Glutamatergic neuron (in vitro differentiated cells): Measurements from ENCODE around the gene STAMBP. TPM values are rescaled to one million over a fixed set of nuclear protein-coding genes. Genes with fewer than 3 reads are reported as not detected.

ENCODE experiments used
- DNase-seq: peaks from one replicate; pipeline ENCODE4 v3.0.0; 2022
- H3K27ac Mint-ChIP-seq: one replicate; pipeline ENCODE4 v1.8.0; 2020; ENCODE audit warnings: mild to moderate bottlenecking, mixed read lengths, inconsistent platforms; ENCODE audit not compliant: unreplicated experiment
- H3K27me3 Mint-ChIP-seq: one replicate; pipeline ENCODE4 v1.8.0; 2020; ENCODE audit warnings: mild to moderate bottlenecking, moderate library complexity, mixed read lengths, inconsistent platforms; ENCODE audit not compliant: unreplicated experiment
- H3K36me3 Mint-ChIP-seq: one replicate; pipeline ENCODE4 v1.8.0; 2020; ENCODE audit warnings: mild to moderate bottlenecking, mixed read lengths, inconsistent platforms; ENCODE audit not compliant: unreplicated experiment
- H3K4me1 Mint-ChIP-seq: one replicate; pipeline ENCODE4 v1.8.0; 2020; ENCODE audit warnings: mild to moderate bottlenecking, low read depth, mixed read lengths, inconsistent platforms; ENCODE audit not compliant: unreplicated experiment
- H3K4me3 Mint-ChIP-seq: one replicate; pipeline ENCODE4 v1.8.0; 2020; ENCODE audit warnings: mild to moderate bottlenecking, mixed read lengths, inconsistent platforms; ENCODE audit not compliant: unreplicated experiment
- H3K9me3 Mint-ChIP-seq: one replicate; pipeline ENCODE4 v1.8.0; 2020; ENCODE audit warnings: mild to moderate bottlenecking, moderate library complexity, mixed read lengths, inconsistent platforms; ENCODE audit not compliant: unreplicated experiment
- total RNA-seq: library from RNA; stranded (reverse); fragmentation: NEBNext Ultra II Directional; extraction: Animal tissue kit (Norgen Biotek cat#: 25700); gene quantifications from one replicate; pipeline ENCODE4 v1.2.1, GENCODE V29; 2021; ENCODE audit not compliant: unreplicated experiment
- TF ChIP-seq, protein P1 (sequence below): fragments of 200-600 bp; sonication (generic); IDR thresholded peaks from one replicate; pipeline ENCODE4 v1.5.0; 2021; ENCODE audit not compliant: partially characterized antibody, unreplicated experiment

Gene STAMBP
- total RNA-seq, 1 donor from 2014 or later = 48.9 TPM

DNA sequence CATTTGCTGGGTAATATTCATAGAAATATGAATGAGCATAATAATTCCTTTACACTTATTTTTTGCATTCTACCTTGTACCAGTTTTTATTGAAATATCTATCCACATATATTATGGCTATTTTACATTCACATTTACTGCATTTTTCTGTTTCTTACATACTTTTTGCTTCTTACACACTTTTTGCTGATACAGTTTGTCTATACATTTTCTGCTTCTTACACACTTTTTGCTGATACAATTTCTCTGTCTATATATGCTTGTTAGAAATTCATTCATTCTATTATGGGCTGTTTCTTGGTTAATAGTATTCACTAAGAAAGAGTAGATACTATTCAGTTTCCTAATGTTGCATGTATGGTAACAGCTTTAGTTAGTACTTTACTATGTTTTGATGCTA is 16.9 kb upstream of the STAMBP start:
- Mint-ChIP-seq H3K27me3 (peaks cover 2% of the 10 kb centered on the region), H3K4me1 (no peaks in the 10 kb centered on the region), H3K4me3 (no peak overlapping the region), H3K27ac (no peak overlapping the region), H3K9me3 (peaks cover 2% of the 10 kb centered on the region), H3K36me3 (no peaks in the 10 kb centered on the region)
- TF ChIP-seq, protein P1, sequence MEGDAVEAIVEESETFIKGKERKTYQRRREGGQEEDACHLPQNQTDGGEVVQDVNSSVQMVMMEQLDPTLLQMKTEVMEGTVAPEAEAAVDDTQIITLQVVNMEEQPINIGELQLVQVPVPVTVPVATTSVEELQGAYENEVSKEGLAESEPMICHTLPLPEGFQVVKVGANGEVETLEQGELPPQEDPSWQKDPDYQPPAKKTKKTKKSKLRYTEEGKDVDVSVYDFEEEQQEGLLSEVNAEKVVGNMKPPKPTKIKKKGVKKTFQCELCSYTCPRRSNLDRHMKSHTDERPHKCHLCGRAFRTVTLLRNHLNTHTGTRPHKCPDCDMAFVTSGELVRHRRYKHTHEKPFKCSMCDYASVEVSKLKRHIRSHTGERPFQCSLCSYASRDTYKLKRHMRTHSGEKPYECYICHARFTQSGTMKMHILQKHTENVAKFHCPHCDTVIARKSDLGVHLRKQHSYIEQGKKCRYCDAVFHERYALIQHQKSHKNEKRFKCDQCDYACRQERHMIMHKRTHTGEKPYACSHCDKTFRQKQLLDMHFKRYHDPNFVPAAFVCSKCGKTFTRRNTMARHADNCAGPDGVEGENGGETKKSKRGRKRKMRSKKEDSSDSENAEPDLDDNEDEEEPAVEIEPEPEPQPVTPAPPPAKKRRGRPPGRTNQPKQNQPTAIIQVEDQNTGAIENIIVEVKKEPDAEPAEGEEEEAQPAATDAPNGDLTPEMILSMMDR = no peak
- no peak for DNase-seq

DNA sequence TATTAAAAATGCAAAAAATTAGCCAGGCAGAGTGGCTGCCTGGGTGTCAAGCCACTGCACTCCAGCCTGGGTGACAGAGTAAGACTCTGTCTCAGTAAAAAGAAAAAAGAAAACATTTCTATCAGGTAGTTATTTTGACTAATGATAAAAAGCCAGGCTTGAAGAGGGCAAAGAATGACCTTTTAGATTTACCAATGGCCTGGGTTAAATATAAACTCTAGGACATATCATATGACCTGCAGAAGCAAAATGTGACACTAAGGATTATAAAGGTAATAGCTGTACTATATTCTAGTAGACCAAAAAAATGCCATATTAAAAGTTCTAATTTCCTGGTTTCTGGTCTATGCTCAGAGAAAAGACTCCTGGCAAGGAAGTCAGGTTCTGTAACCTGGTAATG is 16.1 kb upstream of the STAMBP start:
- DNase-seq = no peak
- H3K9me3 Mint-ChIP-seq = peaks cover 2% of the 10 kb centered on the region
- TF ChIP-seq, protein P1 = no peak
- no peak overlapping the region for H3K27ac Mint-ChIP-seq
- H3K36me3 Mint-ChIP-seq = no peaks in the 10 kb centered on the region
- peaks cover 2% of the 10 kb centered on the region for H3K27me3 Mint-ChIP-seq
- no peaks in the 10 kb centered on the region for H3K4me1 Mint-ChIP-seq
- no peak overlapping the region for H3K4me3 Mint-ChIP-seq

DNA sequence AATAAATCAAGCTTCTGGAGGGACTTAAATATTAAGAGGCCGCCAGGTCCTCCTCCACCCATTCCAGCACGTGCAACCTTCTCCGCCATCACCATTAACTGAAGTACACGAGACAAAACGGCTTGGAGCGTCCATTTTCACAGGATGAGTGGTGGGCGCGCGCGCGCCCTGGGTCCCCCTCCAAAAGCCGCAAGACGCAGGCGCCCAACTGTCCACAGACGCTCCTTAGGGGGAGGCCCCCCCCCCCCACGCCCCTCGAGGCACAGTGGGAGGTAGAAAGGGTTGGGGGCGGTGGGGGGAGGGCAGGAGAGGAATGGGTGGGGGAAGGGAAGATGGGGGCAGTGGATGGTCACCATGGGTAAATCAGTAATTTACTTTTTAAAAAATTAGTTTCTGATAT is 10.5 kb upstream of the STAMBP start:
- no peak overlapping the region for H3K4me3 Mint-ChIP-seq
- H3K27ac Mint-ChIP-seq = no peak overlapping the region
- no peak for DNase-seq
- TF ChIP-seq, protein P1 = no peak
- H3K27me3 Mint-ChIP-seq = peaks cover 2% of the 10 kb centered on the region
- no peaks in the 10 kb centered on the region for H3K4me1 Mint-ChIP-seq
- H3K9me3 Mint-ChIP-seq = peaks cover 2% of the 10 kb centered on the region
- H3K36me3 Mint-ChIP-seq = no peaks in the 10 kb centered on the region

DNA sequence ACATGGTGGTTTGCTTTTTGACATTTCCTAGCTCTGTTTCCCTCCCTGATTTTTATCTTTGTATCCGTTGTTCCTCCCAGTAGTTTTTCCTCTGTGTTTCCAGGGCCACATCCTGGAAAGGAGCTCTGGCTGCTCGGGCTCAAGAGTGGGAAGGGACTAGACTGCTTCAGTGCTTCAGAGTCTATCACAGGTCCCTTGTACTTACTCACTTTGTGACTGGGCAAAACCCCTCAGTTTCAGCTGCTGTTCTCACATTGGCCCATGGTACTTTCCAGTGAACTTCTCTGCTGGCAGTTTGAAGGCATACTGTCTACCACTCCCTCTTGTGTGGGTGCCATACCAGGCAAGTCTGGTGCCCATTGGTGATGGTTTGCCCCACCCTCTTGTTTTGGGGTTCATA is 7.5 kb upstream of the STAMBP start:
- Mint-ChIP-seq H3K27me3 (peaks cover 2% of the 10 kb centered on the region), H3K27ac (no peak overlapping the region)

DNA sequence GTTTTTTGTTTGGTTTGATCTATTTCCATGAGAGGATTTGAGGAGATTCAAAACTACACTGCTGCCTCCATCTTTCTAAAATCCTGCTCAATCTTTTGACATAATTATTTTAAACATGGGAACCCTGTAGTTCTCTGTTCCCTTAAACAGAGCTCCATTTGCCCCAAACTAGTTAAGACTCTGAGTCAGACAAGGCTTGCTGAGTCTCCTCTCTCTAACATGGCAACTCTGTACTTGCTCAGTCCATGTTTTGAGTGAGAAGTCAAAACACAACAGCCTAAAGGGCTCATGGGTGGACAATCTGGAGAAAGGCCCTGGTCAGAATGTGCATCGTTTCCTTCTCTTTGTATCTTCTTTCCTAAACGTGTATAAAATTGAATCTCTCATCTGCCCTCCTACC is 7.1 kb upstream of the STAMBP start:
- Mint-ChIP-seq H3K36me3 (no peaks in the 10 kb centered on the region), H3K27me3 (no peaks in the 10 kb centered on the region), H3K4me1 (no peaks in the 10 kb centered on the region), H3K4me3 (no peak overlapping the region), H3K9me3 (no peaks in the 10 kb centered on the region), H3K27ac (no peak overlapping the region)
- TF ChIP-seq, protein P1 = no peak
- no peak for DNase-seq

More for the DNA sequence above, 7.5 kb upstream of the STAMBP start:
- no peaks in the 10 kb centered on the region for H3K9me3 Mint-ChIP-seq
- TF ChIP-seq, protein P1 = no peak
- DNase-seq = no peak
- H3K36me3 Mint-ChIP-seq = no peaks in the 10 kb centered on the region
- no peak overlapping the region for H3K4me3 Mint-ChIP-seq
- no peaks in the 10 kb centered on the region for H3K4me1 Mint-ChIP-seq
